Body of pancreas (tissue), 4 donors: ENCODE measurements around the gene USP5.

ENCODE experiments used
- POLR2A ChIP-seq, 3 donors: fragments of 450-650 bp; IDR thresholded peaks; one replicate each; pipeline ENCODE4 v1.6.1; 2016; ENCODE audit warnings: antibody characterized with exemption in 3 of 3, mild to moderate bottlenecking in 2 of 3
- TF ChIP-seq, protein P1 (sequence below), 7 experiments: fragments of 450-650 bp in 4 of 7; fragments of 200-600 bp in 3 of 7; sonication (generic) in 3 of 7; IDR thresholded peaks; one replicate each; pipeline ENCODE4 v1.5.1; 2016 to 2019; ENCODE audit warnings: antibody characterized with exemption in 7 of 7

DNA sequence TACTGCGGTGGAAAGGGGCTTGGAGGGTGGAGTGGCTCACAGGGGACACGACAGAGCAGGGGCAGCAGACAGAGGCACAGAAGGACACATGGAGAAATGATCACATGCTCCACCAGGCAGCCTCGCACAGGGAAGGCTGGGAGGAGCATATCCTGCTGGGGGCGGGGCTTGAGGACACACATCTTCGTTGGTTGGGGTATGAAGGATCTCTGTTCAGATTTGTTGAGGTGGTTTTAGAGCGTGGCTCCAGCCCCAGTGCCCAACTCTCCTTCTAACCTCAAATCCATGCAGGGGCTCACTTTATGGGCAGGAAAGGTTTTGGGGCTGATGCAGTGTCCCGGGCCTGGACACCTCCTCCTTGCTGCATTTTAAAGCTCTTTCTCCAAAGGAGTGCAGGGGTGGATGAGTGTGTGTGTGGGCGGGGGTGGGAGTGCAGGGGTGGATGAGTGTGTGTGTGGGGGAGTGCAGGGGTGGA is 24.5 kb upstream of the USP5 start:
- no peak for TF ChIP-seq POLR2A (IDR thresholded peaks at IDR 0.05)
- TF ChIP-seq, protein P1, sequence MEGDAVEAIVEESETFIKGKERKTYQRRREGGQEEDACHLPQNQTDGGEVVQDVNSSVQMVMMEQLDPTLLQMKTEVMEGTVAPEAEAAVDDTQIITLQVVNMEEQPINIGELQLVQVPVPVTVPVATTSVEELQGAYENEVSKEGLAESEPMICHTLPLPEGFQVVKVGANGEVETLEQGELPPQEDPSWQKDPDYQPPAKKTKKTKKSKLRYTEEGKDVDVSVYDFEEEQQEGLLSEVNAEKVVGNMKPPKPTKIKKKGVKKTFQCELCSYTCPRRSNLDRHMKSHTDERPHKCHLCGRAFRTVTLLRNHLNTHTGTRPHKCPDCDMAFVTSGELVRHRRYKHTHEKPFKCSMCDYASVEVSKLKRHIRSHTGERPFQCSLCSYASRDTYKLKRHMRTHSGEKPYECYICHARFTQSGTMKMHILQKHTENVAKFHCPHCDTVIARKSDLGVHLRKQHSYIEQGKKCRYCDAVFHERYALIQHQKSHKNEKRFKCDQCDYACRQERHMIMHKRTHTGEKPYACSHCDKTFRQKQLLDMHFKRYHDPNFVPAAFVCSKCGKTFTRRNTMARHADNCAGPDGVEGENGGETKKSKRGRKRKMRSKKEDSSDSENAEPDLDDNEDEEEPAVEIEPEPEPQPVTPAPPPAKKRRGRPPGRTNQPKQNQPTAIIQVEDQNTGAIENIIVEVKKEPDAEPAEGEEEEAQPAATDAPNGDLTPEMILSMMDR (IDR thresholded peaks at IDR 0.05), result no peak
